Activated naive CD8-positive, alpha-beta T cell treated with anti-CD3 and anti-CD28 coated beads, Interleukin-2, amount 10 ng/mL, durations not matched to agents 7 days and 5 days (primary cell): ENCODE results near the gene RNF113A. TPM values are rescaled to one million over a fixed set of nuclear protein-coding genes. Genes with fewer than 3 reads are reported as not detected.

Experiments used
- total RNA-seq, 2 experiments: library from RNA; stranded (reverse); gene quantifications; one replicate each; pipeline ENCODE4 v1.2.3, GENCODE V29; 2021

Gene RNF113A
- total RNA-seq, 2 experiments from 2014 or later = 36.7 to 37.5 TPM

Other genes starting within 250 kb of the RNF113A start
- 100 to 1,000 TPM; 257 to 274 TPM for gene SEPTIN6, start 178.6 kb downstream of the RNF113A start, total RNA-seq
- 1 to 10 TPM; 1.7 to 2.1 TPM for gene SOWAHD, start 113.1 kb downstream of the RNF113A start, total RNA-seq
- gene RPL39, start 80.1 kb downstream of the RNF113A start, total RNA-seq = 1,000 to 10,000 TPM; 2,169 to 2,323 TPM
- 10 to 100 TPM; 11.1 to 11.3 TPM for gene UPF3B, start 18.8 kb downstream of the RNF113A start, total RNA-seq
- 10 to 100 TPM; 93.1 to 98.1 TPM for gene NDUFA1, start 99 bp upstream of the RNF113A start, total RNA-seq
- gene AKAP14, start 24.2 kb upstream of the RNF113A start, total RNA-seq = not detected
- gene NKAP, start 72.0 kb upstream of the RNF113A start, total RNA-seq = 10 to 100 TPM; 10.3 to 11.4 TPM
- gene RHOXF2B, start 206.0 kb upstream of the RNF113A start, total RNA-seq = not detected
- gene RHOXF1, start 244.2 kb upstream of the RNF113A start, total RNA-seq = under 1 TPM in 1 of 2 experiments, not detected in 1; 0.42 TPM